HG03060 (cell line): ENCODE data around the gene DGKI.

Source experiments
- ATAC-seq: cut with Tn5 transposase; IDR thresholded peaks from one replicate; pipeline ENCODE4 v1.9.1; 2021; ENCODE audit warnings: low read depth, moderate number of reproducible peaks; ENCODE audit not compliant: unreplicated experiment

DGKI gene

DNA sequence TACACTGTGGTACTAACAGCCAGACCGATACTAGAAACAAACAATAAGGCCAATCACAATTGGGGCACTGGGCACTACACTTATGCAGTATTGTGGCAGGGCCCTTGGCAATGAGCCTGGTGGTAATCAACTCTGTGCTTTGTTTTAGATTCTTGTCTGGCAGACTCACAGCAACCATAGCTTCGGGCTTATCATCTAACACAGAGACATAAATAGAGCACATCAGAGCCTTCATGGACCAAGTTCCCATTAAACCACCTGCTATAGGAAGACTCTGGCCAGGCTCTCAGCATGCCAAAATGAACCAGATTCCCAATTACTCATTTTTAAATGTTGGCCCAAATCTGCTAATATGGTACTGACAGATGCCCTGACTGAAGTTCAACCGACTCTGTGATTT, 218.6 kb downstream of the DGKI start:
- ATAC-seq, result no peak

DNA sequence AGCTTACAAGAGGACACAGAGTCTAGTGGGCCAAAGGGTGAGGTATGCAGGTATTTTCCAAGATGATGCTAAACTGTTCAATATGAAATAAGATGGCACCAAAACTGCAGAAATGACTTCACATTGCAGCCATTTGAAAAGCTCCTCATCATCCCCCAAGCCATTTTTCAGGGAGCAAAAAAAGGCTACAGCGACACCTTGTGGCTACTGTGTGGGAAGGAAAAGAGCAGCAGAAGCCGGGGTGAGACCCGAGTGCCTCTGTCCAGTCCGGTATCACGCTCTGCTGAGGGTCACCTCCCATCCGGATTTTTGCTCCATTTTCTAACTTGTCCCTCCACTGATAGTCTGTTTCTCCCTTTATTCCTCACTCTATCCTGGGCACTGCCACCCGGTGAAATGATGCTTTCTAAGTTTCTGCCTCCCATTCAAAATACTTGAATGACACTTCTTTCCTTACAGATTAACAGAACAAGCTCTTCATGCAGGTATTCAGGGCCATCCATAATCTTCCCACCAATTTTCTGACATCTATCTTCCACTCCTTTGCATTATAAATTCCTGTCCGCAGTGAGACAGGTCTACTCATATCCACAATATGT, 220.2 kb downstream of the DGKI start:
- ATAC-seq, result no peak

DNA sequence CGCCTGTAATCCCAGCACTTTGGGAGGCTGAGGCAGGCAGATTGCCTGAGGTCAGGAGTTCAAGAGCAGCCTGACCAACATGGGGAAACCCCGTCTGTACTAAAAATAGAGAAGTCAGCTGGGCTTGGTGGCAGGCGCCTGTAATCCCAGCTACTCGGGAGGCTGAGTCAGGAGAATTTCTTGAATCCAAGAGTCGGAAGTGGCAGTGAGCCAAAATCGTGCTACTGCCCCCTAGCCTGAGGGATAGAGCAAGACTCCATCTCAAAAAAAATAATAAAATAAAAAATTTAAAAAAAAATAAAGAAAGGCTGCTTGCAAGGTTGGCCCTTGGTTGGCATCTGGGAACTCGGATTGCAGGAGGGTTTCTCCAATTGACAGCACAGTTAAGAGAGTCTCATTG, 221.6 kb downstream of the DGKI start:
- no peak for ATAC-seq

DNA sequence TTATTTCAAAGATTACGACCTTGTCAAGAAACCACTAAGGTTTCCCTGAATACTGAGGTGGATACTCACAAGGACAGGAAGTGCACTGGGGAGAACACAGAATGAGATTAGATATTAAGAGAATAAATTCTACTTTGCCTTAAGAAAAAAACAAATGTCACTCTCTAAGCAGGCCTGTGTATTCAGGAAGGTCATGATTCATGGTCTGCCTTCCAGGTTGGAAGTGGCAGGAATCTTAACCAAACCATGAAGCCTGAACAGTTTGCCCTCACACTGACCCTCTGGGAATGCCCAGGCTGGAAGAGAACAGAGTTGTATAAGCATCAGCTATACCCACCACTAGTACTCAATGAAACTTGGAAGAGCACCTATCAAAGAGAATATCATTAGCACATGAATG, 227.6 kb downstream of the DGKI start:
- no peak for ATAC-seq

DNA sequence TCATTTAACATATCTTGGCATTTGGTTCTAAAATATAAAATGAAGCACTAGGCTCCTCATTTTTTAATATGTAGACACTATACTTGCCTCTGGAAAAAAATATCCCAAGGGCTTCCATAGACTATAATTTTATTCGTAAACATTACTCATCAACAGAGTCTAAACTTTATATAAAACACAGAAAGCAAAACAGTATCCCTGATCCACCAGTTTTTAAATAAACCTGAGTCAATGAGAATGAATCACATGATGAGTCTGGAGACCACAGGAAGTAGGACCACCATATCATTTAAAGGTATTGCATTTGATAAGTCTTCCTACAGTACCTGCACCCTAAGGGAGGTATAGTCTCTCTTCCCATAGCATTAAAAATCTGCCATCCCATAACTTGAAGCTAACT, 228.0 kb downstream of the DGKI start:
- ATAC-seq, result no peak

DNA sequence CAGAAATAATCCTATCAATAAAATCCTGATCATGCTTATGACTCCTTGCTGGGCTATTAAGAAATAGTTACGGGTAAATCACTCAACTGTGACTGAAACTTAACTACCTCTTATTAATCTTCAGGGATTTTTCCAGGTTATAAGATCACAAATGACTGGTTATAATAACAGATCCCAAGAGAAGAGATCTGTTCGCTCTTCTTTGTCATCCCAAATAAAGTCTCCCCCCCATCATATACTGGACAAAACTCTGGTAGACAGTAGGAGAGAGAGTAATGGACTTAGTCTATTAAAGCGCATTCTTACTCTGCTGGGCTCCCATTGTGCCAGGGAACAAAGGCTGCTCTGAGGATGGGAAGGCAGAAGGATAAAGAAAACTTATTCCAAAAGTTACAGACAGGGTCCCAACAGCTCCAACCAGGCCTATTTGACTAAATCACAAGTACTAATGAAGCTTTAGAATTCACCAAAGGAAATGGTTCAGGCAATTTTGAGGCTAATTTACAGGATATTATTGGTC, 233.7 kb downstream of the DGKI start:
- no peak for ATAC-seq

DNA sequence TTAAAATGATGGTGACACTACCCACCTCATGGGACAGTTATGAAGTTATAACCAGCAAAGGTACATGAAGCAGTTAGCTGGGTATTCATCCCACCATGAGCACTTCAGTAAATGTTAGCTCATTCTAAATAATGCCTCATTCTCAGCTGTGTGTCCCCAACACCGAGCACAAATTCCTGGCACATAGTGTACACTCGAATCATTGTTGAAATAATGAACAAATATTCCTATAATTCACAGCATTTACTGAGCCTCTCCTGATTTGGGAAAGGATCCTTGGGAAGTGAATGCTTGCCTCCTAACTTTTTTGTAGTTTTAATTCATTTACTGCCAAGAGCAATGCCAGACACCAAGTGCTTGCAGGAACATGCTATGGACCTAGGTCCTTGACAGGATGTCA, 235.2 kb downstream of the DGKI start:
- ATAC-seq, result no peak

DNA sequence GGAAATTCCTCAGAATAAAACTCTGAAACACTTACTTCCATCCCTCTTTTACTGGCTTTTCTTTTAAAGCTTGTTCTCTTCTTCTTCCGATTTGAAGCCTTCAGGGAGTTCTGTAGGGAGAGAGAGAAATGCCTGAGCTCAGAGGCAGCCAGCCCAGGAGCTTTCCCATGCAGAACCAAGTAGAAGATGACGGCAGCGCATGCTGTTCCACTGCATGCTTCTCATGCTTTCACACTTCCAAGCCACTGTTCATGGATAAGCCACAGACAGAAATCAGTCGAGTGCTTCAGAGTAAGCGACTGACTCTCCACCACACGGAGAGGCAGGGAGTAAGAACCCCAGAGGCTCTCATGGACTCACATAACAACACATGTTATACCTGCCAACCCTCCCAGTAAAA, 237.3 kb downstream of the DGKI start:
- no peak for ATAC-seq

DNA sequence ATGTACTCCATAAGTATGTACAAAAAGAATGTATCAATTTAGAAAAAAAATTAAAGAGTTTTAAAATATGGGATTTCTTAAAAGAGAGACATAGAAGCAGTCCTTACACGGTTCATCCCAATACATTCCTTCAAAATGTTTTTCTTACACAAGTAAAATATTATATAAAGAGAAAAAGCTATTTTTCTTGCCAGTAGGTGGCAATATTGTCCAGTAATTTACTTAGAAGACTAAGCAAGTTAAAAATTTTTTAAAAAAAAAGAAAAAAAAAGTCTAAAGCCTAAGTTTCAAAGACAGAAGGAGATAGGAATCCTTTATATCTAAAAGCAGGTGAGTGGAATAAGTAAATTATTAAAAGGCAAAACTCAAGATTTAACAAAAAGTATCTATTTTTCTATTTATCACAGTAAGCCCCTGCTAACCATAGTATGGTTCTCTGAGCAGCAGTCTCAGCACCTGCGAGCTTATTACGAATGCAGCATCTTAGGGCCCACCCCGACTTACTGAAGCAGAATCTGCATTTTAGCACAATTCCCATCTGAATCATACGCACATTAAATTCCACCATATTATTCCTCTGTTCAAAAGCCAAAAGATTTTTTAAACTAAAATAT, 240.6 kb downstream of the DGKI start:
- no peak for ATAC-seq

DNA sequence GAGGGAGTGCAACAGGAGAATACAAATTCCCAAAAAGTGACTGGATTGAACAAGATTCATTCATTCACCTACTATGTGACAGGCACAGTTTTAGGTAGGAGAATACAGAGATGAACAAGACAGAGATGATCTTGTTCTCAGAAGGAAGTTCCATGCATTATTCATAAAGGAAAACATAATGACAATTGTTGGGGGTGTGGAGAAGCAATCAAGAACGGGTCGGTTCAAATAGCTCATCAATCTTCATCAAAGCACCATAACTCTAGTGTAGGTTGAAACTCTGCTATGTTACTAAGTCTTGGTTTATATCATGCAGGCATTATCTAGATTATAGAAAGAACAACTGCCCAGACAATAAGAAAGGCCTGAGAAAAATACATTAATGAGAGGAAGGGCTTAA, 243.7 kb downstream of the DGKI start:
- no peak for ATAC-seq

DNA sequence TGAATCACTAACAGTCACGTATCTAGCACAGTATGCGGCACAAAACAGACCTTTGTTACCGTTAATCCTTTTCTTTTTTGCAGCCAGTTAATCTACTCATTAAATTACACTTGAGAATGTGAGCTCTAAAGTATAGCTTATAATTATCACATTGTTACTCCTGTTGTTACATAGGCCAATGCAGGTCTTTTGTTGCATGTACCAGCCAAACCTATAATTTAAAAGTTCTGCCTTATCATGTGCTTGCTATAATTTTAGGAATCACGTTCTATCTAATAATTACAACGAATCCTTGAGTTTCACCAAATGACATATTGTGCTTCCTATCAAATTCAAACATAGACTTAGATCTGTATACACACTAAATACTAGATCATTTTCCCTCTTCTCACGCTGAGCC, 245.1 kb downstream of the DGKI start:
- no peak for ATAC-seq

DNA sequence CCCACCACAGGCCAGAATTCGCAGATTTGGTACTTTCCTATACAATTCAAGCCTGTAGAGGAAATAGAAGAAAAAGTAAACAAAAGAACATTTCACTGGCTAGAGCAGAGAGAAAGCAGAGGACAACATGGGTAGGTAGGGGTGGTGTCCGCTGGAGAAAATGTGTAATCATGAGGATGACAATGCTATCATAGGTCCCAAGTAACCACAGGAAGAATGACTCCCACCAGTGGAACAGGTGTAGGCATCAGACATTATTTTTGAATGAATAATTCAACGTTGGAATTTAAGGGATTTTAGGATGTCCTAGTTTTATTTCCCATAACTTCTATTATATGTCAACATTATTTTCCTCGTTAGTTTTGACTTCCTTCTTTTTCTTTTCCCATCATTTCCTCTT, 248.9 kb downstream of the DGKI start:
- ATAC-seq, result no peak

DNA sequence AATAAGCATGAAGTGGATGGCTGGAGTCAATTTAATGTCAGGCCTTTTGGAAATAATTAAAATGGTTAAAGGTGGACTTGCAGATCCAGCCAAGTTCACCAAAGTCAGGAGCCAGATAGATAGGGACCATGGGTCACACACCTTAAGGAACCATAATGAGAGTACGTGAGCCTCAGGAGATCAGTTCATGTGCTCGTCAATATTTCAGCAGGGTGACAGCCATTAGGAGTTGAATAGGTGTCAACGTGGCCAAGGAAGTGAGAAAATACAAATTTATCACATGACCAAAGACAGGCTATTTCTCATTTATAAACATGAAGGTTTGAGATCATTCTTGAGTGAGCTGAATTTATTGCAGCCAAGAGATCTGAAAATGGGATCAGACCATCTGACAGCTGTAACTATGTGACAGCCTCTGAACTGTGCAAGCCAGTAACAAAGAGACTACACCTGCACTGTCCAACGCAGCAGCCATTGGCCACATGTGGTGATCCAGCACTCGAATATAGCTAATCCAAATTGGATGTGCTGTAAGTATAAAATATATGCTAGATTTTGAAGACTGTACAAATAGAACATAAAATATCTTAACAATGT, 253.6 kb downstream of the DGKI start:
- ATAC-seq, result no peak

DNA sequence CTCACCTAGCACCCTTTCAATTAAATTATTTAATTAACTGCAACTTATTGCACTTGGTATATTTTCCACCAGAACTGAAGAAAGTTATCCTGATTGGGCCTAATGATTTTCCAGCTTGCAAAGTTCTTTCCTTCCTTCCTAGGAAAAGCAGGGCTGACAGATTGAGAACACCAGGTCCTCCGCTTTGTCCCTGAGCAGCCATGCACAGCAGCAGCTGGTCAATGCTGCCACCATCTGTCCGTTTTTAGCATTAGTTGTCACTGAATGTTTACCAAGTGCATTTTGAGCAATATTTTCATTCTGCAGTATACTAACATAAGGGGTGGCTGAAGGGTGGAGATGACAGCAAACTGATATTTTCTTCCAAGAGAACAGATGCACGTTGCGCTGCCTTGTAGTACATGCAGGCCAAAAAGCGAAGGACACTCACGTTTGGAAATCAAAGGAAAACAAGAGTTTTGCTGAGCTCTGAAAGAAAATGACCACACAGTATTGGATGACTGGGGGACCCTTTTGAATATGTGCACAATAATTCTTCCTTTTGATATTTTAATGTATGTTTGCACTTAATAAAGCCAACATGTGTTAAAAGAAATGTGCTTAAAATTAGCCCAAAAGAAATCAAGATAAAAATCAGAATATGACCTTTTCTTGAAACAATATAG, 254.4 kb downstream of the DGKI start:
- ATAC-seq, result peak; percentile 82

DNA sequence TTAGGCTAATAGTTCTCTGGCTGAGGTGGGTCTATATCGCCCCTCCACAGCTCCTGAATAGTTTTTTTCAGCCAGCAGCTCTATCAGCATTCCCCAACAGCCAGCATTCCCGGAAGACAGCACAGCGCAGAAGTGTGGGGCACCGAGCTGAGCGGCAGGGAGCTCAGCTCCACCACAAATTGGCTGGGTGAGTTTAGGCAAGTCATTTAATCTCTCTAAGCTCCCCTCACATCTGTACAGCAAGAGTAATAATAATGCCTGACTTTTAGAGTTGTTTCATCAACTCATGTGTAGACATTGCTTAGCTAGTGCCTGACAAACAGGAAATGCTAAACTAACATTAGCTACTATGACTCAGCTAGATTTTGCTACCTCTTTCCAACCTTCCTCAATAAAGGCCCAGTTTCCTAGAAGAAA, 255.3 kb downstream of the DGKI start:
- no peak for ATAC-seq

DNA sequence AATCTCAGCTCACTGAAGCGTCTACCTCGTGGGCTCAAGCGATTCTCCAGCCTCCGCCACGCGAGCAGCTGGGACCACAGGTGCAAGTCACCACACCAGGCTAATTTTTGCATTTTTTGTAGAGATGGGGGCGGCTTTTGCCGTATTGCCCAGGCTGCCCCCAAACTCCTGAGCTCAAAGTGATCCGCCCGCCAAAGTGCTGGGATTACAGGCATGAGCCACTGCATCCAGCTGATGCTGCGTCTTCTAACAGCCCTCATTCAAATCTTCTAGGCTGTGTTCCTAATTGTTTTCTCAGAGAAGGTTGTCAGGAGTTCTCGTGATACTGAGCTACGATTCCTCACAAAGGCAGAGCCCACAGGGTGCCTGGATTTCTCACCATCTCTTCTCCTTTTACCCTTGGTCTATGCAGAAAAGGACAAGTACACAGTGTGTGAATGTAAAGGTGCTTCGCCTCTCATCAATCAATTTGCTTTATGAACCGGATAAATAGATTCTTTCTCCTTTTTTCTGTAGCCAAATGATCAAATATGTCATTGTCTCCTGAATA, 255.9 kb downstream of the DGKI start:
- ATAC-seq, result no peak

DNA sequence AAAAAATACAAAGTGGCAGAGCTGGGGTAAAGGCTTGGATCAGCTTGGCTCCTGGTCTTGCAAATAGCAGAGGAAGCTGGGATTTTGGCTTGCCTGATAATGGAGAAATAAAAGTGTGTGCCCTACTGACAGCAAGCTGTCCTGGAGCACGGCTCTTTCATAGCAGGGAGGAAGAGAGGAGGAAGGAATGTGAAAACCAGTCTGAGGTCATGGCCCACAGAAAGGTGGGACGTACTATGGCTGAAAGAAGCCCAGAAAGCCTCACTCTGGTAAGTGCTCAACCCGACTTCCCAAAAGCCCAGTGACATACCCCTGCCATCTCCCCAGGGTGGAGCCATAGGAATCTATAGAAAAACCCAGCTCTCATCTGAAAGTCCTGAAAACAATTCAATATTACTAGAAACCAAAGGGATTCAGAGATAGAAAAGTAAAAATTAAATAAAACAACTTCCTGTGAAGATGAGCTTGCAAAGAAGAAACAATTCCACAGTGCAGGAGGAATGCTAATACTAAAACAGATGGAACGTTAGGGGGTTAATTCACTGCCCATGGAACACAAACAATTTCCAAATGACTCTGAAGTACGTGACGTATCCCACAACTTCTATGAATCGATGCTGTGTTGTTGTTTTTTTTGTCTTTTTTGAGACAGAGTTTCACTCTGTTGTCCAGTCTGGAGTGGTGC, 256.6 kb downstream of the DGKI start:
- ATAC-seq, result no peak

DNA sequence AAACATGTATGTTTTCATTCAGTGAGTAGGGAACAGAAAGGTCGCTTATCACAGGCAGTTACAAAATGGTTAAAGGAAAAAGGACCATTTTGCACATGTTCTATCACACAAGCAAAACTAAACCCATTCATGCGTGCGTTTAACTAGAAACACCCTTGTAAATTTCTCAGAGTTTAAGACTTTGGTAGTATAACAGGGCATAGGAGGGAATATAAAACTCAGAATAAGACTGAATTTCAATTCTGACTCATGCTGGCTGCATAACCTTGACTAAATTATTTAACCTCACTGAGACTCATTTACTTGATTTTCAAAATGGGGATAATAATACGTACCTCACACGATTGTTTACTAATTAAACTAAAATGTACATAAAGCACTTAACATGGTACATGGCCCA, 259.4 kb downstream of the DGKI start:
- ATAC-seq, result no peak

DNA sequence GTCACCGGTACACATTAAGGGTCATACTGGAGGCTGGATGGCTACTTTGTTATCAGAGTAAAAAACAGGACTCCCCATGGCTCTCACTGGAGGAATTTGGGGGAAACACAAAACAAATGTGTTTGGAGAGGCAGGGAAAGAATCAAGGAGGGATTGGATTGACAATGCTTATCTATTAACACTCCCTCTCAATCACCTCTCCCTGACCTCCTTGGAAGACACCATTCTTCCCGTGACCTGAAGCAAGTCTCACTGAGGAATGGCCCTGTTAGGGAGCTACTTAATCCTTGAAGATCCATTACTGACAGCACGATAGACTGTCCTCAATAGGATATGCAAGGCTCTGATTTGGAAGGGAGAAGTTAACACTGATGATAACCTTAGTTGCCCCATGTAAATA, 261.2 kb downstream of the DGKI start:
- ATAC-seq, result no peak

DNA sequence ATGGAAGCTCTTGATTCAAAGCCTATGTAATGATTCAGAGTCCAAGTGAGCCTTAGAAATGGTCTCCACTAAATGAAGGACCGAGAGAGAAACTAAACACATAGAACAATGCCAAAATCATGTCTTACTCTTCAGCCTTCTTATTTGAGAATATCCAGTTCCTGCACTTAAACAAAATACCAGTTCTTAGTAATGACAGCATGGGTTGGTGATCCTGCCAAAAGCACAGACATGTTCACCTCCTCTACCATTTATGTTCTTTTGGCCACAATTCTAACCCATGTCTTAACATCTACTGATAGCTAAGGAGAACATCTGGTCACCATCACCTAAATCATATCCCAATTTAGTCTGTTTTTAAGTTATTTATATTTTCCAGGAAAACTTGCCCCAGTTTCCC, 263.6 kb downstream of the DGKI start:
- ATAC-seq, result no peak
